Uterus (tissue), 2 donors: Measurements from ENCODE around the gene CLPX.
"Not testable (repeated sequence)": the region's sequence is repeated elsewhere in the genome, so short reads cannot be mapped to it uniquely, and the experiment has no call there.

Experiments
- POLR2A ChIP-seq, 2 donors: fragments of 450-650 bp; IDR thresholded peaks; one replicate each; pipeline ENCODE4 v1.6.1; 2016; ENCODE audit warnings: antibody characterized with exemption in 2 of 2, mild to moderate bottlenecking in 1 of 2, moderate library complexity in 1 of 2
- TF ChIP-seq, protein P1 (sequence below), 4 experiments: fragments of 200-600 bp in 2 of 4; fragments of 450-650 bp in 2 of 4; sonication (generic) in 2 of 4; IDR thresholded peaks; one replicate each; pipeline ENCODE4 v1.5.1; 2016 to 2019; ENCODE audit warnings: antibody characterized with exemption in 4 of 4, mild to moderate bottlenecking in 2 of 4, moderate library complexity in 1 of 4

DNA sequence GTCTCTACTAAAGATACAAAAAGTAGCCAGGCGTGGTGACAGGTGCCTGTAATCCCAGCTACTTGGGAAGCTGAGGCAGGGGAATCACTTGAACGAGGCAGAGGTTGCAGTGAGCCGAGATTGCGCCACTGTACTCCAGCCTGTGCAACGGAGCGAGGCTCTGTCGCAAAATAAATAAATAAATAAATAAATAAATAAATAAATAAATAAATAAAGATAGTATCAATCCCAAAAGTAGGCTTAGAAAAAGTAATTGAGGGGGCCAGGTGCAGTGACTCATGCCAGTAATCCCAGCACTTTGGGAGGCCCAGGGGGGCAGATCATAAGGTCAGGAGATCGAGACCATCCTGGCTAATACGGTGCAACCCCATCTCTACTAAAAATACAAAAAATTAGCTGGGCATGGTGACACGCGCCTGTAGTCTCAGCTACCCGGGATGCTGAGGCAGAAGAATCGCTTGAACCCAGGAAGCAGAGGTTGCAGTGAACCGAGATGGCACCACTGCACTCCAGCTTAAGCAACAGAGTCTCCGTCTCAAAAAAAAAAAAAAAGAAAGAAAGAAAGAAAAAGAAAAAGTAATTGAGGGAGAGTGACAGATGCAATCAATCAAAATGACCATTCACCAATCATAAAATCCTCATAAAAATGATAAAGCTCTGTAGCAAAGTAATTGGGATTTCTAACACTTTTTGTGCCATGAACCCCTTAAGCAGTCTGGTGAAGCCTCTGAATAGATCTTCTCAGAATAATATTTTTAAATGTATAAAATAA, 3.4 kb downstream of the CLPX start:
- TF ChIP-seq POLR2A (IDR thresholded peaks at IDR 0.05), result not testable (repeated sequence)
- TF ChIP-seq, protein P1, sequence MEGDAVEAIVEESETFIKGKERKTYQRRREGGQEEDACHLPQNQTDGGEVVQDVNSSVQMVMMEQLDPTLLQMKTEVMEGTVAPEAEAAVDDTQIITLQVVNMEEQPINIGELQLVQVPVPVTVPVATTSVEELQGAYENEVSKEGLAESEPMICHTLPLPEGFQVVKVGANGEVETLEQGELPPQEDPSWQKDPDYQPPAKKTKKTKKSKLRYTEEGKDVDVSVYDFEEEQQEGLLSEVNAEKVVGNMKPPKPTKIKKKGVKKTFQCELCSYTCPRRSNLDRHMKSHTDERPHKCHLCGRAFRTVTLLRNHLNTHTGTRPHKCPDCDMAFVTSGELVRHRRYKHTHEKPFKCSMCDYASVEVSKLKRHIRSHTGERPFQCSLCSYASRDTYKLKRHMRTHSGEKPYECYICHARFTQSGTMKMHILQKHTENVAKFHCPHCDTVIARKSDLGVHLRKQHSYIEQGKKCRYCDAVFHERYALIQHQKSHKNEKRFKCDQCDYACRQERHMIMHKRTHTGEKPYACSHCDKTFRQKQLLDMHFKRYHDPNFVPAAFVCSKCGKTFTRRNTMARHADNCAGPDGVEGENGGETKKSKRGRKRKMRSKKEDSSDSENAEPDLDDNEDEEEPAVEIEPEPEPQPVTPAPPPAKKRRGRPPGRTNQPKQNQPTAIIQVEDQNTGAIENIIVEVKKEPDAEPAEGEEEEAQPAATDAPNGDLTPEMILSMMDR (IDR thresholded peaks at IDR 0.05), result not testable (repeated sequence)
